GM19324 (cell line): ENCODE measurements around the gene WDR18.

Experiments used
- ATAC-seq: cut with Tn5 transposase; IDR thresholded peaks from one replicate; pipeline ENCODE4 v1.9.1; 2021; ENCODE audit warnings: mild to moderate bottlenecking, moderate library complexity; ENCODE audit not compliant: unreplicated experiment, low FRiP score

The WDR18 gene, protein sequence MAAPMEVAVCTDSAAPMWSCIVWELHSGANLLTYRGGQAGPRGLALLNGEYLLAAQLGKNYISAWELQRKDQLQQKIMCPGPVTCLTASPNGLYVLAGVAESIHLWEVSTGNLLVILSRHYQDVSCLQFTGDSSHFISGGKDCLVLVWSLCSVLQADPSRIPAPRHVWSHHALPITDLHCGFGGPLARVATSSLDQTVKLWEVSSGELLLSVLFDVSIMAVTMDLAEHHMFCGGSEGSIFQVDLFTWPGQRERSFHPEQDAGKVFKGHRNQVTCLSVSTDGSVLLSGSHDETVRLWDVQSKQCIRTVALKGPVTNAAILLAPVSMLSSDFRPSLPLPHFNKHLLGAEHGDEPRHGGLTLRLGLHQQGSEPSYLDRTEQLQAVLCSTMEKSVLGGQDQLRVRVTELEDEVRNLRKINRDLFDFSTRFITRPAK

DNA sequence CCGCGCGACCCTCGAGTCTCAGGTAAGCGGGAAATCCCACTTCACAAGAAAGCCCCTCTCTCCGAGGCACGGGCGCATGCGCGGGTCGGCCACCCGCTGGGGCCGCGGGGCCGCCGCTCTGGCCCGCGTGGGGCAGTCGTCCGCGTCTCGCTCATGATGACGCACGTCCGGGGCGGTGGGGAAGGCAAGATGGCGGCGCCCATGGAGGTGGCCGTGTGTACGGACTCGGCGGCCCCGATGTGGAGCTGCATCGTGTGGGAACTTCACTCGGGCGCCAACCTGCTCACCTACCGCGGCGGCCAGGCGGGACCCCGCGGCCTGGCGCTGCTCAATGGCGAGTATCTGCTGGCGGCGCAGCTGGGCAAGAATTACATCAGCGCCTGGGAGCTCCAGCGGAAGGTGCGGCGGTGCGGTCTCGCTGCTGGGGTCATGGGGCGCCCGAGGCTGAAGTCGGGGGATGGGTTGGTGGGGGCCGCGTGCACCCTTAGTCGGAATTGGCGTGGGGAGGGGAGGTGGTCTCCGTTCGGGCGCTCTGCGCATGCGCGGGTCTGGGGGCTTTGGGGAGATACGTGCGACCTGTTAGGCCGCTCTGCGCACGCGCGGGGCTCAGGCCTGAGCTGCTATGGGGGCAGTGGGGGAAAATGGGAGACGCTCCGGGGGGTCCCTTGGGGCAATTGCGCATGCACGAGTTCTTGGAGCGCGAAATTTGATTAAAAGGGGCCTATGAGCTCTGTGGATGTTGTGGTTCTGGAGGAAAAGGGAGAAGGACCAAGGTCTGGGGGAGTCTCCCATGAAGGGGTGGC lies at the start of gene WDR18:
WDR18 (plus strand) TSS at position 181 of the 803 bp plus-strand sequence; CDS start at position 190, 9 bp downstream.
- ATAC-seq: peak; percentile 87

DNA sequence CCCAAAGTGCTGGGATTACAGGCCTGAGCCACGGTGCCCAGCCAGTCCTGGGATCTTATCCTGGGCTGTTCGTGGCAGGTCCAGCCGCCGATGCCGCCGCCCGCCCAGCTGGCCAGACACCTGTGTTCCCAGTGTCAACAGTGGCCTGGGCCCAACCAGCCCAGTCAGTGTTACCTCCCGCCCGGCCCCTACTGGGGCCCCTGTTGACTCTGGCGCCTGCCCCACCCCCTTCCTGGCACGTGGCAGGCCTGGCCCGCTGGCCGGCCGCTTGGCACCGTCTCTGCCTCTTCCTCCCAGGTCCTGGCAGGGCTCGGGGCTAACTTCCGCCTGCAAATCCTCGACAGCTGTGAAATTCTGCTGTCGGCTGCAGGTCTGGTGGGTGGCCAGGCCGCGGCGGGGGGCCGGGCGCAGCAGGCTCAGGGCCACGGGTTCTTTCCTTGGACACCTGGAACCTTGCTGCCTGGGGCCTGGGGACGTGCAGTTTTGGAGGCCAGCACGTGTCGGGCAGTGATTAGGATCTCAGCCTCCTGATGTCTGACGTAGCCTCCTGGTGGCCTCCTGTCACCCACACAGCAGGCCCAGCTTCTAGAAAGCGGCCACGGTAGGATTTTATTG lies 49.2 kb upstream of the WDR18 start:
- no peak for ATAC-seq

DNA sequence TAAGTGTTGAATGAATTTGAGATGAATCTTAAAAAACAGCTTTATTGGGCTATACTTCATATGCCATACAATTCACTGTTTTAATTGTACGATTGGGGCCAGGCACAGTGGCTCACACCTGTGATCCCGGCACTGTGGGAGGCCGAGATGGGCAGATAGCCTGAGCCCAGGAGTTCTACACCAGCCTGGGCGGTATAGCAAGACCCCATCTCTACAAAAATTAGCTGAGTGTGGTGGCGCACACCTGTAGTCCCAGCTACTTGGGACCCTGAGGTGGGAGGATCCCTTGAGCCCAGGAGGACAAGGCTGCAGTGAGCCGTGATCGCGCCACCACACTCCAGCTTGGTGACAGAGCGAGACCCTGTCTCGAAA lies 48.0 kb upstream of the WDR18 start:
- no peak for ATAC-seq

DNA sequence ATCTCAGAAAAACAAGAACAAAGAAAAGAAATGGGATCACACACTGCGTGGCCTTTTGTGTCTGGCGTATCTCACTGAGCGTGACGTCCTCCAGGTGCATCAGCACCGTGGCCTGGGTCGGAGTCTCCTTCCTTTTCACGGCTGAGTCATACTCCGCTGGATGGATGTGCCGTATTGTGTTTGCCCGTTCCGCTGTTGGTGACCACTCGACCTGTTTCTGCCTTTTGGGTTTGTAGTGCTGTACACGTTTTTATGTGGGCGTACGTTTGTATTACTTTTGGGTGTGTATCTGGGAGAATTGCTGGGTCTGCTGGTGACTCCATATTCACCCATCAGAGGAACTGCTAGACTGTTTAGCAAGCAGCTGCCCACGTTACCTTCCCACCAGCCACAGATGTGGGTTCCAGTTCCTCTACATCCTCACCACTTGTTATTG lies 46.9 kb upstream of the WDR18 start:
- ATAC-seq: no peak

DNA sequence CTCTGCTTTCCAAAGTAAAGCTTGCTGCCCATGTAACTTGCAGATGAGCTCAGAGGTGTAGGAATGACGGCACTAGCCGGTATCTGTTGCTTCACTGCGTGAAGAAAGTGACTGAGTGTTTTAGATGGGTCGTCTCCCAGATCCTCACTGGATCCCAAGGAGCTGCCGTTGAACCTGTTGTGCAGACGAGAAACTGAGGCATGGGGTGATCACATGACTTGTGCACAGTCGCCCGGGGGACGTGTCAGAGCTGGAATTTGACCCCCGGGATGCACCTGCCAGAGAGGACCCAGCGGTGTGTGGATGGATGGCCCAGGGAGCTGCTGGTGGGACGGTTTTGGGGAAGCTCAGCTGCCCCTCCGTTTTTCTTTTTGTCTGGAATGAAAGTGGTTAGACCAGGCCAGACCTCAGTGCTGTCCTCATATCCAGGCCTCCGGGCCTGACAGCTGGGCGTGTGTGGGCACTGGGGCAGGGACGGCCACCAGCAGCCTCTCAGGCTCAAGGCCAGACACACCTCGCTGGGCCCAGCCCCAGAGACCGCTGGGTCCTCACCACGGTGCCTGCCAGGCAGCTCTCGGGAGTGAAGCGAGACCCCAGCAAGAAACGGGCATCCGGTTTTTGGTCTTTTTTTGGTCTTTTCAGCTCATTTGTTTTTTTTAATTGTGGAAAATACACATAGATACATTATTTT lies 45.8 kb upstream of the WDR18 start:
- no peak for ATAC-seq

DNA sequence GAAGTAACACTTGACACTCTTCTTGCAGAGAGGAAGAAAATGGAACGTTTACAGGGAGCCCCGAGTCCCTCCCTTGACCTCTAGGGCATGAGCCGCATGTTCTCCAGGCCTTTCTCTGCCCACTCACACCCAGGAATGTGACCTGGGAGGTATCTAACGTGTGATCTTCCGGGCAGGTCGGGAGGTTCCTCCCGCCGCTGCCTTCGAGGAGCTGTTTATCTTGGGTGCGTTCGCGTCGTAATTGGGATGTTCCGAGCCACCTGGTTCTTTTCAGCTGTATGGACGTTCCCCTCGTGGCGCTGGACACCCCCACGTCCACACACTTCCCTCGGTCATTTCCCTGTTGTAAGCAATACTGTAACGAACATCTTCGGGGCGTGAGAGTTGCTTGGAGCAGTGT lies 44.7 kb upstream of the WDR18 start:
- ATAC-seq: no peak

DNA sequence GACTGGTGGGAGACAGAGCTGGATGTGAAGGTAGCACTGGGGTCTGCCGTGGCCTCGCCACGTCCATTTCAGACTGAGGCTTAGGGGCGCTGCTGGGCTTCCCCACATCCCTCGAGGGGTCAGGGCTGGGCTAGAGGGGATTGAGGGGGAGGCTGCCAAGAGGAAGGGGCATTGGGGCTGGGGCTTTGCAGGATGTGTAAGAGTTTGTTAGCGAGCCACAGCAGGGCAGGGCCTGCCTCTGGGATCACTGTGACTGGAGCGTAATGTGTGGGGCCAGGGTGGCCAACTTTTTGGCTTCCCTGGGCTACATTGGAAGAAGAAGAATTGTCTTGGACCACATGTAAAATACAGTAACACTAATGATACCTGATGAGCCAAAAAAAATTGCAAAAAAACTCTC lies 44.2 kb upstream of the WDR18 start:
- no peak for ATAC-seq

DNA sequence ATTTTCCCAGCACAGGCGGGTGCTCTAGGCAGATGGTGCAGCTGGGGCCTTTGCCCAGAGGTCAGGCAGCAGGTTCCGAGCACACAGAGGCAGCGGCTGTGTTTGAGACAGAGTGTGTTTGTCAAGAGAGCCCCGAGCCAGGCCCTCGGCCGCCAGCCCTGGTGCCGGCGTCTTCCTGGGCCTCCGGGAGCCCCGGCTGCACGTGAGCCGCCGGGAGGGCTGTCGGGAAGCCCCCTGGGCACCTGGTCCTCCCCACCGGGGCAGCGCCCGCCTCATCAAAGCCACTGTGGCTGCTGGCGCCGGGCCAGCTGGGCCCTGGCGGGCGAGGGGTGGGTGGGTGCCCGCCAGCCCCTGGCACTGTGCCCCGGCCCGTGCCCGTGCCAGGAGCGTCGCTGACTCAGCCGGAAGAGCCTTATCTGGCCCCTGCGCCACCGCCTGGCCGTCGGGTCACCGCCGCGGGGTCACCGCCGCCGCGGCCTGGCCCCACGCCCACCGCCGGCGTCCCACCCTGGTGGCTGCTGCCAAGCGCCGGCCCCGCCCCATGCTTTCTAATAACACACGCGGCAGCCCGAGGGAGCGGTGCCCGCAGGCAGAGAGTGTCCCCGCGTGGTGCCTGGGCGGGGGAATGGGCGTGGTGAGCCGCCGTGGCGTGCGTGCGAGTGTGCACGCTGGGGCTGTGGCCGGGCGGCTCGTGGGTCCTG lies 43.4 kb upstream of the WDR18 start:
- ATAC-seq: peak; percentile 39

DNA sequence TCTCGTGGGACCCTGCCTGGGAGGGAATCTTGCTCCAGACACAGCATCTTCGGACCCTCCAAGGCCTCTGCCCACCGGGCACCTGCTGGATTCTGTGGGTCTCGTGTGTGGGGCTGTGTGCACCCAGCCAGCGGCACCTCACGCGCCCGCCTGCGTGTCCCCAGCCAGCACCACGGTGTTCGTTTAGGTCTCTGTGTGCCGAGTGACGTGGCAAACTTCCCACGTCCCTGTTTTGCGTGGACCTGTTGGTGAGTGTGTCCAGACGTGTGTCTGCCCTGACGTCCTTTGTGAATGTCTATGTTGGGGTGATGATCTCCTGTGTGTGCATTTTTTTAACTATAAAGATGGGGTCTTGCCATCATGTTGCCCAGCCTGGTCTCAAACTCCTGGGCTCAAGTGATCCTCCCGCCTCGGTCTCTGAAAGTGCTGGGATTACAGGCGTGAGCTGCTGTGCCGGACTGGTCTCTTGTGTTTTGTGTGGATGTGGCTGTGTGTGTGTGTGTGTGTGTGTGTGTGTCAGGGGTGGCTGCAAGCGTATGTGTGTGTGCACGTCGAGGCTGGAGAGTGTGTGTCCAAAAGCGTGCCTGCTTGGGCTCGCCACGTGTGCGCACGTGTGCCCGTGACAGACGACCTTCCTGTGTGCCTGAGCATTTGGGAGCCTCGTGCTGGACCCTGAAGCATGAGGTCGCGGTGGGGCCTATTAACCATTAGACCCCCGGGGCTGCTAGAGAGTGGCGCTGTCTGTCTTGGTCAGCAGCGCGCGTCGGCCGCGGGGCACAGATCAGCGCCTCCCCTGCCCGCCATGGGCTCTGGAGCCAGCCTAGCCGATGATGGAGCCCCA lies 42.6 kb upstream of the WDR18 start:
- no peak for ATAC-seq

DNA sequence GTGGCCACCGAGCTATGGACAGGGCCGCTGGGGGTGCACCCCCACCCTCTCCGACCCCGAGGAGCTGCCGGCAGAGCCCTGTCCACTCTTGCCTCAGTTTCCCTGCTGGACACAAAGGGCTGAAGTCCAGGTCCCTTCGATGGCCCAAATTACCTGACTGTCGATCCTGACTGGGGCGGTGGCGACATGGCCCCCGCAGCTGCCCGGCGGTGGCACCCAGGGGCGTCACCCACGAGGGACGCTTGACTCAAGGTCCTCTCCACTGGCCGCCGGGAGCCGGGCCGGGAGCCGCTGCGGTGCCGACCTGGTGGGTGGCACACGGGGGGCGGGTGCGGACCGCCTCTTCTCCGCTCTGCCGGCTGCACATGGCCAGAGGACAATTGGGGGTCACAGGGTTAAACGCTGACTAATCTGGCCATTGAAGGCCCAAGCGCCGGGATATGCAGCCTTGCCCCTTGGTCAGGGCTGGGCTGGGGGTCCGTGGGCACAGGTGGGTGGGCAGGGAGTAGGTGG lies 42.0 kb upstream of the WDR18 start:
- no peak for ATAC-seq

DNA sequence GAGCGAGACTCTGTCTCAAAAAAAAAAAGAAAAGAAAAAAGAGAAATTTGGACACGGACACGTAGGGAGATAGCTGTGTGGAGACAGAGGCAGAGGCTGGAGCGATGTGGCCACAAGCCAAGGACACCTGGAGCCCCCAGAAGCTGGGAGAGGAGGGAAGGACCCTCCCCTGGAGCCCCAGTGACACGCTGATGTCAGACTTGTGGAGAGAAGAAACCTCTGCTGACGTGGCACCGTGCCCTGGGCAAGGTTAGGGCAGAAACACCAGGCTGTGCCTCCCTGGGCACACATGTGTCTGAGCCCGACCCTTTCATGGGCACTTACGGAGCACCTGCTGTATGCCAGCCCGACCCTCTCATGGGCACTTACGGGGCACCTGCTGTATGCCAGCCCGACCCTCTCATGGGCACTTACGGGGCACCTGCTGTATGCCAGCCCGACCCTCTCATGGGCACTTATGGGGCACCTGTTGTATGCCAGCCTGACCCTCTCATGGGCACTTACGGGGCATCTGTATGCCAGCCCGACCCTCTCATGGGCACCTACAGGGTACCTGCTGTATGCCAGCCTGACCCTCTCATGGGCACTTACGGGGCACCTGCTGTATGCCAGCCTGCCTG lies 40.5 kb upstream of the WDR18 start:
- no peak for ATAC-seq

DNA sequence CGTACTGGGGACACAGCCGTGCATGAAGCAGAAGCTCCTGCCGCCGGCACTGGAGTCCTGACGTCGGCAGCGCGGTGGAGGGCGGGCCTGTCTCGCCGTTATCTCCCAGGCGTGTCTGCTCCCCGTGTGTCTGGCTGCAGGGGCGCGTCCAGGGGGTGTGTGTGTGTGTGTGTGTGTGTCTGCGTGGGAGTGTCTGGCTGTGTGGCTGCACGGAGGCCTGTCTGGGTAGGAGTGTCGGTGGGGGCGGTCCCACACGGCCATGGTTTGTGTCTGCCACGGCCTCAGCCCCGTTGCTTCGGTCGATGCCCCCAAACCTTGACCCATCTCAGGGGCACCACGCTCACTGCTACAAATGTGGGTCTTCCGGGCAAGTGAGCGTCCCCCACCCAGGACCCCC lies 40.0 kb upstream of the WDR18 start:
- no peak for ATAC-seq

DNA sequence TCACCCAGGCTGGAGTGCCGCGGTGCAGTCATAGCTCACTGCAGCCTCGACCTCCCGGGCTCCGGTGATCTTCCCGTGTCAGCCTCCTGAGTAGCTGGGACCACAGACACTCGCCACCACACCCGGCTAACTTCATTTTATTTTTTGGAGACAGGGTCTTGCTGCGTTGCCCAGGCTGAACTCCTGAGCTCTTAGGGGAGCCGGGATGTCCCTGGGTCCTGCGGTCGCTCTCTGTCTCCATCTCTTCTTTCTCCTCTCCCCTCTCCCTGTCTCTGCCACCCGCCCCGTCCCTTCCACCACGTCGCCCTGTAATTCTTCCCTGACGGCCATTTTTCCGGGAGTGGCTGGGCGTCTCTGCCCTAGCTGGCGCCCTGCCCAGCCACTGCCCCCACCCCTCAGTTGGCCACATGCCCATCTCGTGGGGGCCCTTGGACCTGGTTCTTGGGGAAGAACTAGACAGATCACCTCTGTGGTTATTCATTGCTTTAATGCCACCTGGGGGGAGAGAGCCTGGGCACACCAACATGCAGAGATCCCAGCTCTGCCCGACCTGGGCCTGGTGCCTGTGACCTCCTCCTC lies 39.4 kb upstream of the WDR18 start:
- no peak for ATAC-seq

DNA sequence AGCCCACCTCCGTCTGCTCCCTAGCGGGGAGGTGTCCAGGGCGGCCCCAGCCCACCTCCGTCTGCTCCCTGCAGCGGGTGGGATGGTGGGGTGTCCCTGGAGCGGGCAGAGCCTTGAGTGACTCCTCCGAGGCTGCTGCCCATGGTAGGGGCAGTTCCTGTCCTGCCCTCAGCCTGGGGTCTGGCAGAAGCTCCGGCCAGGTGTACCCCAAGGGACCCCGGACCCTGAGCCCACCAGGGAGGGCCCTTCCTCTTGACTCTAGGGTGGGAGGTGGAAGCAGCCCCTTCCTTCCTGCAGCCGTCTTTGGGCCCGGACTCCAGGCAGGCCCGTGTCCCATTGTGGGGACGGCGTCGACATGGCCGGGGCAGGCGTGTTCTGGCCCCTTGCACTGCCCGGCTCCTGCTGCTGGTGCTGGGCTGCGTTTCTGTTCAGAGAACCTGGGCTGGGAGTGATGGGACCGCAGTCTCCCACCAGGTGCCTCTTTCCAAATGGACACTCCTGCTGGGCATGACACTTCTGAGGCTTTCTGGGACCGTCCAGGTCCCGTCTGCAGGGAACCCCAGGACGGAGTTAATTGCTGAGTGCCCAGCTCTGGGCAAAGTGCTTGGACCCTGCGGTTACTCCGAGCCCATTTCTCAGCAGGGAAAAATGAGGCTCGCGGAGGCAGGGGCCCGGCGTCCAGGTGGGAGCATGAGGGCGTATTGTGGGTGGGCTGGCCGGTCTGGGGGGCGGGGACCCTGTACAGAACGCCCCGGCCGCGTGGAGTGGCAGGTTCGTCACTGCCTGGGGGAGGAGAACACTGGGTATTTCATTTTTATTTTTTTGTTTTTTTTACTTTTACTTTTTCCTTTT lies 38.5 kb upstream of the WDR18 start:
- no peak for ATAC-seq

DNA sequence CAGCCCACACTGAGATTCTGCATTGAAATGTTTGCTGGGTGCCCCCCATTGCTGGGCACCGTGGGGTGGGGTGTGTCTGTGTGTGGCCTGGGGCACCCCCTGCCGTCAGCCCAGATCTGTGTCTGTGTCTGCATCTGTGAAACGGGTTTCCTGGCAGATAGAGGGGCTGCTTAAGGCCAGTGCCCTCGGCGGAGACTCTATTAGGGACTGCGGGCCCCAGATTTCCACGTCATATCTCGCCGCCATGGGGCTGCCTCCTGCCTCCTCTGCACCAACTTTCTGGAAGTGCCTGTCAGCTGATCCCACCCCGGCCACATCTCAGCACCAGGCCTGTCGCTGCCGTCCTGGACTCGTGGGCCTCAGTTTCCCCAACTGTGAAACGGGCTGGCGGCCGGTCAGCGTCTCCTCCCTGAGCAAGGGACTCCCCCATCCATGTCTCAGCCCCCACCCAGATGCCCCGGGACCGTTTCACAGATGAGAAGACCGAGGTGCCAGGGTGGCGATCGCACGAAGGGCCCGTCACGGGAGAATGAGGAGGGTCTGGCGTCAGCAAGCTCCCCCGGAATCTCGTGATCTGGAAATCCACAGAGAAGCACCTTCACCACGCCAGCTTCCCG lies 36.9 kb upstream of the WDR18 start:
- peak; percentile 12 for ATAC-seq

DNA sequence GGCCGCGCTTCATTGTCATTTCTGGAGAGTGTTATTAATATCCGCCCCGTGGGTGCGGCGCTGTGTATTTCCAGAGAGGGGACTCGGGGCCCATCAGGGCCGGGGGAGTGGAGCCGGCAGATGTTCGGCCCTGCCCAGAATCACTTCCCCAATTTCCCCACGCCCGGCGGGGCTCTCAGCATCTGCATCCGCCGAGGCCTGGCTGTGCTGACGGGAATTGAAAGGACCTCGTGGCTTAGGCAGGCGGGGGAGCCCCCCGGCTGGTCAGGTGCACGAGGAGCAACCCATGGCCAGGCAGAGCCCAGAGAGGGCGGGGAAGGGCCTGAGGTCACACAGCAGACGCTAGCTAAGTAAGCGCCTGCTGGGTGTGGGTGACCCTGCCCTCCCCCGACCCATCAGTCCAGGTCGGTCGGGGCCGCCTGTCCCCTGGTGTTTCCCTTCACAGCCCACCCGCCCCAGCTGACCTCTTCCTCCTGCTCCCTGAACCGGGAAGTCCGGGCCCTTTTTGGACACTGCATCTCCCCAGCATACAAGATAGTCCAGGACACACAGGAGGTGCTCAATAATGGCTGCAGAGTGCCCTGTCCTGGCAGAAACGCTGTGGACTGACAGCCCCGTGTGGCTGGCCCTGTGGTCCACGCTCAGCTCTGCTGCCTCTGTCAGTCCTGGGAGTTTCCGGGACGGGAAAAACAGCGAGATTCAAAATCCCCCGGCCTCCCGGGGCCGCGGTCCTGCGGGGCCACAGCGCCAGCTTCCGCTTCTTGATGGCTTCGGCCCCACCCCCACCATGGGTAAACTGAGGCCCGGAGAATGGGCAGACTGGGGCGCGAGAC lies 36.2 kb upstream of the WDR18 start:
- peak; percentile 58 for ATAC-seq
